Stimulated activated CD4-positive, alpha-beta T cell treated with anti-CD3 and anti-CD28 coated beads, Interleukin-4, amount 100 ng/mL, for 4 hours (primary cell): ENCODE measurements around the gene TSGA10.
"Not testable (repeated sequence)": the region's sequence is repeated elsewhere in the genome, so short reads cannot be mapped to it uniquely, and the experiment has no call there.

Source experiments
- DNase-seq, 2 experiments: peaks; one replicate each; pipeline ENCODE4 v3.0.0-alpha.2; 2020

The TSGA10 gene, protein sequence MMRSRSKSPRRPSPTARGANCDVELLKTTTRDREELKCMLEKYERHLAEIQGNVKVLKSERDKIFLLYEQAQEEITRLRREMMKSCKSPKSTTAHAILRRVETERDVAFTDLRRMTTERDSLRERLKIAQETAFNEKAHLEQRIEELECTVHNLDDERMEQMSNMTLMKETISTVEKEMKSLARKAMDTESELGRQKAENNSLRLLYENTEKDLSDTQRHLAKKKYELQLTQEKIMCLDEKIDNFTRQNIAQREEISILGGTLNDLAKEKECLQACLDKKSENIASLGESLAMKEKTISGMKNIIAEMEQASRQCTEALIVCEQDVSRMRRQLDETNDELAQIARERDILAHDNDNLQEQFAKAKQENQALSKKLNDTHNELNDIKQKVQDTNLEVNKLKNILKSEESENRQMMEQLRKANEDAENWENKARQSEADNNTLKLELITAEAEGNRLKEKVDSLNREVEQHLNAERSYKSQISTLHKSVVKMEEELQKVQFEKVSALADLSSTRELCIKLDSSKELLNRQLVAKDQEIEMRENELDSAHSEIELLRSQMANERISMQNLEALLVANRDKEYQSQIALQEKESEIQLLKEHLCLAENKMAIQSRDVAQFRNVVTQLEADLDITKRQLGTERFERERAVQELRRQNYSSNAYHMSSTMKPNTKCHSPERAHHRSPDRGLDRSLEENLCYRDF

DNA sequence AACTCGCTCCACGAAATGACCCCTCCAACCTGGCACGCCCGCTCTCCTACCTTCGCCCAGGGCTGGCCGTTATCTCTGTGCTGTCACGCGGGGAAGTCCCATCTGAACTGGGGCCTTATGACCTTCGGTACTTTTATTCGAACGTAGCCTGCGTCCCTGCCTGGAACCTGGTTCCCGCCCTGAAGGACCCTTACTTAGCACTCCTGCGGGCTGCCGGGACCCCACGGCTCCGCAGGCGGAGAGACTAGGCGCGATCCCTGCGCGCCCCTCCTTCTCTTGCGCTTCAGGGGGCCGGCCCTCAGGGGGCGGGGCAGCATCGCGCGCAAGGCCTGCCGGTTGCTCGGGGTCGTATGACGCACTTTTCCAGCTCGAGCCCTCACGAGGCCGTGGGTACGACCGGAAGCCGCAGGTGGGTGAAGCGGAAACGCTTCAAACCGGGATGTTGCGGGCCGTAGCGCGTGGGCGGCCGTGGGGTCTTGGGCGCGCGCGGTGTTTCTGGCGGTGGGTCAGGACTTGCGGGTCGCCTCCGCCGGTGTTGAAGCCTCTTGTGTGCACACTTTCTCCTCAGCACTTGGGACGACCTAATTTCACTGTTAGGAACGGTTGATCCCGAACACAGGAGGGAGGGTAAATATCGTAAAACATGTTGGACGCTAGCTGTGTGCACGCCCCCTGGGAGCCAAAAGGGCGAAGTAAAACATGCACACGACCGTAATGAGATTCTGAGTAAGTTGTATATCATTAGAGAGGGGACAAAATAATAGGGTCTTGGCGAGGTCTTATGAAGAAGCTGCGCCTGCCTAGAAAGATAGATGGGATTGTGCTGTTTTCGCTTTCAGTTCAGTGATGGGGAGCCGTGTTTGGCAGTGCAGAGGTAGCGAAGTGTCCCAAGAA, at the start of gene TSGA10, which contains the start of gene LIPT1:
Gene TSGA10, minus strand, starts transcription at position 300 of the 894 bp plus-strand sequence. CDS start 45,503 bp downstream, outside the sequence.
Gene LIPT1, plus strand, starts transcription at position 325 of the 894 bp plus-strand sequence. CDS start 6,991 bp downstream, outside the sequence.
- peak; percentile 88 to 93 for DNase-seq

DNA sequence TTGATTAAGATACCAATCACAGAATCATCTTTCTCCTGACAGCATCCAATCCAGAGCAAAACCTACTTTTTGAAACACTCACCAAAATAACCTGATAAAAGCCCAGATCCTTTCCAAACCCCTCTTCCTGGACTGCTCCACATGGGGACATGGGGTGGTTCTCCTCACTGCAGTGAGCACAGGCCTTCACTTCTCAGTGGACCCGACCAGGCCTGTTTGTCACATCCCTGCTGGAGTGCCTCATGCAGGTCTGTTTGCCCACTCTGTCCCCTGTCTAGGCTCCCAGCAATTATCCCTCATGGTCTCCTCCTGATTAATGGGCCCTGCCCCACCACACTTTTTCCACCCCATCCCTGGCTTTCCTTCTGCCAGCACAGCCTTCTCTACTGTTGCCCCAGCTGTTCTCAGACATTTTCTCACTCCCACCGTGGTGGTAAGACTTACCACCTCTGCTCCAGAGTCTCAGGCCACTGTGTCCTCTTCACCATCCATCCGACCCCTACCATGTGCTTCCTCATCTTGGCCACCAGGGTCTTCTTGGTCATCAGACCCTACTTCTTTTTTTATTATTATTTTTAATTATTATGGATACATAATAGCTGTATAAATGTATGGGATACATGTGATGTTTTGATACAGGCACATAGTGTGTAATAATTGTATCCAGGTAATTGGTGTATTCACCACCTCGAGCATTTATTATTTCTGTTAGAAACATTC, 47.4 kb upstream of the TSGA10 start:
- DNase-seq, result no peak

DNA sequence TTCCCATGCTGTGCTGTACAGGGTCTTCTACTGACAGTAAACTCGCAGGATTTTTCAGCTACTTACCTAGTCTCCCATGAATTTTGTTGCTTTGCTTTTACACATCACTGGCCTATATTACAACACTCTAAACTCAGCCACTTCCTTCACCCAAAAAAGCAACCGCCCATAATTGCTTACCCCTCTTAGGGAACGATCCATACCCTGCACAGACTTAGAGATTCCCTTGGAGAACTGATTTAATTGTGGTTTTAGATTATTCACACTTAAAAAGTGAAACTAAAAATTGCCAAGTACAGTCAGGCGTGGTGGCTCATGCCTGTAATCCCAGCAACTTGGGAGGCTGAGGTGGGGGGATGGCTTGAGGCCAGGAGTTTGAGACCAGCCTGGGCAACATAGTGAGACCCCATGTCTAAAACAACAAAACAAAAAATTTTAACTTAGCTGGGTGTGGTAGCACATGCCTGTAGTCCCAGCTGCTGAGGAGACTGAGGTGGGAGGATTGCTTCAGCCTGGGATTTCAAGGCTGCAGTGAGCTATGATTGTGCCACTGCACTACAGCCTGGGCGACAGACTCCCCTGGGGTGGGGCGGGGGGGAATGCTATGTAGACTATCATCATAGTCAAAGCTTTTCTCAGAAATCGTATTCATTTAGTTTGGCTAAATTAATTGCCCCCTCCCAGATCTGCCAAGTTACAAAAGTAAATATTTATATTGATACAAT, 45.5 kb upstream of the TSGA10 start:
- DNase-seq, result no peak

DNA sequence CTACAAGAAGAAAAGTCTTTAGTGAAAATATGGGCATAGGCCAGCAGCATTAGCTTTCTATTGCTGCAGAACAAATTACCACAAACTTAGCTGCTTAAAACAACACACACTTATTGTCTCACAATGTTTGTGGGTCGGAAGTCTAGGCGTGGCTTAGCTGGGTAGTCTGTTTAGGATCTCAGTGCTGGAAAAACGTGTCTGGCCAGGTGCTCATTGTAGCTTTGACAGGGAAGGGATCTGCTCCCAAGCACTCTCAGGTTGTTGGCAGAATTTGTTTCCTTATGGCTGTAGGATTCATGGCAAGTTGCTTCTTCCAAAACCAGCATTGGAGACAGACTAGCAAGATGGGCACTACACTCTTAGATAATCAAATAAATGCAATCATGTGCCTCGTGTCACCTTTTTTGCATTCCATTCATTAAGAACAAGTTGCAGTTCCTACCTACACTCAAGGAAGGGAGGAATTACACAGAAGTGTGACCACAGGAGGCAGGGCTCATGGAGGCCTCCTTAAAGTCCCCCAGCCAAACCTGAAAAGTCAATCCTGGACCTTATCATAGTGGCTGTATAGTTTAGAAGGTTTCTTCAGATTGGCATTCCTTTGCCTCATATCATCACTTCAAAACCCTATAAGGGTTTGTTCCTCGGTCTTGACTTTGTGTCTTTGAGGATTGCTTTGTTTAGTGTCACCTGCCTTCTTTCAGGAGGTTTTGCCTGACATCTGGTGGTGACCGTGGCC, 43.5 kb upstream of the TSGA10 start:
- DNase-seq, result no peak

DNA sequence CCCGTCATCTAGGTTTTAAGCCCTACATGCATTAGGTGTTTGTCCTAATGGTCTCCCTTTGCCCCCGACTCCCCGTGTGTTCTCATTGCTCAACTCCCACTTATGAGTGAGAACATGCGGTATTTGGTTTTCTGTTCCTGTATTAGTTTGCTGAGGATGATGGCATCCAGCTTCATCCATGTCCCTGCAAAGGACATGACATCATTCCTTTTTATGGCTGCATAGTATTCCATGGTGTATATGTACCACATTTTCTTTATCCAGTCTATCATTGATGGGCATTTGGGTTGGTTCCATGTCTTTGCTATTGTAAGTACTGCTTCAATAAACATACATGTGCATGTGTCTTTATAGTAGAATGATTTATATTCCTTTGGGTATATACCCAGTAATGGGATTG, 37.6 kb upstream of the TSGA10 start:
- not testable (repeated sequence) for DNase-seq

DNA sequence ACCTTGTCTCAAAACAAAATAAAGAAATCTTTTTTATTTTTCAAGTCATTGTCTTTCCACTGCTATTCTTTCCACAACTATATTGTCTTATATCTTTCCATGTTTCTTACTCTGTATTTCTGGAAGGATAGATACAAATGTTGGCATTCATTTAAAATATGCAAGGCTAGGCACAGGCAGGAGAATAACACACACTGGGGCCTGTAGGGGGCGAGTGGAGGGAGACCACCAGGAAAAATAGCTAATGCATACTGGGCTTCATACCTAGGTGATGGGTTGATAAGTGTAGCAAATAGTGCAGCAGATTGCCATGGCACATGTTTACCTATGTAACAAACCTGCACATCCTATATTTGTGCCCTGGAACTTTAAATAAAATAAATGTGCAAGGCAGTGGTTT, 35.8 kb upstream of the TSGA10 start:
- no peak for DNase-seq

DNA sequence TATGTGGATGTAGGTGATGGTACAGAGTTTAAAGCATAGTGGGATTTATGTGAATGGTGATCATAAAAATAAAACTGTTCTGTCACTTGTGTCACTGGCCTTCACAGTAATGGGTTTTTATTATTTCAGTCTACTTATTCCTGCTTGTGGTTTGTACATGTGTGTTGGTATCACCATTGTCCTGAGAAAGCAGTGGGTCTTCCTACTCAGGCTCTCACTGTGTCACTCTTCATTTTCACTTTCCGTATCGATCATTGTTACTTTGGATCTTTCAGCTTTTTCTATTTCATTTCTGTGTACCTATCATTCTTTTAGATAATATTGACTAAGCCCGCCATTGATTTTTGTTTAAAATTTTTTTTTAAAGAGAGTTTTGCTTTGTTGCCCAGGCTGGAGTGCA, 33.6 kb upstream of the TSGA10 start:
- no peak for DNase-seq

DNA sequence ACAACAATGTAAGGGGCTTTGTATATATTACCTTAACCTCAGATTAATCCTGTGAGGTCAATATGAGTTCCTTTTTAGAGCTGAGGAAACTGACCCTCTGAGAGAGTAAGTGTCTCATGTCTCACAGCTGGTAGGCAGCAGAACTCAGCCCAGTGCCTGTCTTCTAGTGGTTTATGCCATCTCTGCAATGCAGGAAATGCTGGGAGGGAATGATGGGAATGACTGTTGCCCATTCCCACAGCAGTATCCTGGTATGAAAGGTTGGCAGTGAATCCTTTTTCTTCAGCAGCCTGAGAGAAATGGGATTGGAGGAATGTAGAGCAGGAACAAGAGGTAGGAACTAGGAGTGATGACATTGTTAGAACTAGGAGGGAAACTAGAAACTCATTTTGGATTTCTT, 32.3 kb upstream of the TSGA10 start:
- no peak for DNase-seq

DNA sequence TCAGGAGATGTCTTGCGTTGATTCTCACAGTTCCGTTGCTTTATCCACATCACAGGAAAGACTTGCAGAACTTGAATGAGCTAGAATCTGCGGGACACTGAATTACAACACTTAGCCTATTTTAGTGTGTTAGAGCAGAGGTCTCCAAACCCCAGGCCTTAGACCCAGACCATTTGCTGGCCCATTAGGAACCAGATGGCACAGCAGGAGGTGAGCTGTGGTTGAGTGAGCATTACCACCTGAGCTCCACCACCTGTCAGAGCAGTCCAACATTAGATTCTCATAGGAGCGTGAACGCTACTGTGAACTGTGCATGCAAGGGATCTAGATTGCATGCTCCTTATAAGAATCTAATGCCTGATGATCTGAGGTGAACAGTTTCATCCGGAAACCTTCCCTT, 30.1 kb upstream of the TSGA10 start:
- DNase-seq, result no peak

DNA sequence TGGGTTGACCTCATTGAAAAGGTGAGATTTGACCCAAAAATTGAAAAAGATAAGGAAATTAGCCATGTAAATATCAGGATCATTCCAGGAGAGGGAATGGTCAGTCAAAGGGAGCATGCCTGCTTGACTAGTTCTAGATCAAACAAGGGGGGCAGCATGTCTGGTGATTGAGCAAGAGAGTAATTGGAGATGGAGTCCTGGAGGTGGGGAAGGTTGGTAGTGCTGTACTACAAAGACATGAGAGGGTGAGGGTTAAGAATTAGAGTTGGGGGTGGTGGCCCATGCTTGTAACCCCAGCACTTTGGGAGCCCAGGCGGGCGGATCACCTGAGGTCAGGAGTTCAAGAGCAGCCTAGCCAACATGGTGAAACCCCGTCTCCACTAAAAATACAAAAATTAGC, 28.3 kb upstream of the TSGA10 start:
- DNase-seq, result no peak

DNA sequence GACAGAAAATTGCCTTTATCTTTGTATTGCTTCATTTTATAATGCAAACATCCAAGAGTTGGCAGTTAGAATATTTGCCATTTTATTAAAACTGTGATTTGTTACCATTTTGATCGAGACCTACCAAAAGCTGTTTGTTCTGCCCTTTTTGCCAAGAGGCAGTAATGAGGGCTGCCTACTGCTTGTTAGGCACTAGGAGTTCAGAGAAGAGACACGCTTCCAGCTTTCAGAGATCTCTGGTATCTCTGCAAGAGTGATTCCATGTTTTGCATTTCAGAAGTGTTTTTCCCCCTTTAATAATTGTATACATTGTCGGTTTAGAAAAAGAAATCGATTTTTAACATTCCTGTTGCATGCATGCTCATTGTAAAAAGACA, 26.9 kb upstream of the TSGA10 start:
- DNase-seq, result no peak

DNA sequence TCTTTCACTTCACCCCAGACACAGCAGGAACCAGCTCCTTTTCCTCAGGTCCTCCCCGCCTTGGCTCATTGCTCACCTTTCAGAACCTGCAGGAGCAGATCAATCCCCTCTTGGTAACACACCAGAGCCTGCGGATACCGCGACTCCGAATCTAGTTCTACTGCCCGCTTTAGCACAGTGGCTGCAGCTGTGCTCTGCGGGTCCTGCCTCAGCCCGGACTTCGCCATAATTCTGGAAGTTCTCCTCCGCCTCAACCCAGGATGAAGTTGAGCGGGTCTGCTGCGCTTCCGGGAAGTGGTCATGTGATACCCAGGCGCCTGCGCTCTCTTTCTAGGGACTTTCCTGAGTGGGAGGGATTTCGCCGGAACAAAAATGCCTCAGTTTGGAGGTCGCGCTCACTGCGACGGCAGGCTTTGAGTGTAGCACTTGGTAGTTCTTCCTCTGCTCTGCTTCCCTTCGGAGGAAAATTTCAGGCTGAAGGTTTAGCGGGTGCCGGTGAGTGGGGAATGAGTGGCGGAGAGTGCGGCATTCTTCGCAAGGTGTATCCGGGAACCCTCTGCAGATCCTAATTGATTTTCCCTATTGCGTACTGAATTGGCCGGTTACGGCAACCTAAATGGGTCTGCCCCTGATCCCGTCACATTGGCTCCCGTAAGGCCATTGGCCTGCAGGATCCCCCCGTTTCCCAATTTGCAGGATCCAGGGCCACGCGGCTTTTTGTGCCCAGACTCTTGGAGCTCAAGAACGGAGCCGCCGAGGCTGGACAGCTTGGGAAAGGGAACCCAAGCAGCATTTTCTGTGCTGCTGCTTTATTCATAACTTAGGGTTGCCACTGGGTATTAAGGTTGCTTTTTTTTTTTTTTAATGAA, 26.2 kb upstream of the TSGA10 start, which contains the start of the genes MITD1 and MRPL30:
Gene MITD1, minus strand, starts transcription at position 304 of the 869 bp plus-strand sequence. Its CDS starts 77 bp downstream, at position 227.
Gene MRPL30, plus strand, starts transcription at position 430 of the 869 bp plus-strand sequence. CDS start 5,020 bp downstream, outside the sequence.
- DNase-seq, result peak; percentile 77 to 88

DNA sequence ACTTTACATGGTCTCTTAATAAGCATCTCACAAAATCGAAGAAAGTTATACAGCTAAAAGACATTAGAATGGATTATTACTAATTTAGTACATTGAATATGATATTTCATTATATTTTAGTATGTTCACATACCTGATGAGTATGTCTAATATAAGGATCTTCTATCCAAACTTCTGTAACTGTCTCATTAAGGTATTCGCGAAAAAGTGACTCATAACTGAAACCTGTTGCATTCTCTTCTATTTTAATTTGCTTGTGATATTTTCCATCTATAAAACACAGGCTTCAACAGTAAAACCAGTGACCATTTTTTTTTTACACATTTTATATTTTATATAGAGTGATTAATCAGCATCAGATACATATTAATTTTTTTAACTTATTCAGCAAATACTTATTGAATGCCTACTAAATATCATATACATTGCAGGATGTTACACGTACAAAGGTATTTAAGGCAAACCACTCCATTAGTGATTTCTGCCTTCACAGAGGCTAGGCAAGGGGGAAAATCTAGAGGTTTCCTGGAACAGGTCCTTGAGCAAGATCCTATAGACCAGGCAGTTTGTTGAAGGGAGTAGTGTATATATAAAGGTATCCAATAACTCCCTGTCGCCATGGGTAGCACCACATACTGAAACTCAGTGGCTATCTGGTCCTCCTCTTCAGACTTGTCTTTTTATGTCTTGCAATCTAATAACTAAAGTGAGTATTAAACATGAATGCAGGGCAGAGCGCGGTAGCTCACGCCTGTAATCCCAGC, 16.8 kb upstream of the TSGA10 start:
- no peak for DNase-seq

DNA sequence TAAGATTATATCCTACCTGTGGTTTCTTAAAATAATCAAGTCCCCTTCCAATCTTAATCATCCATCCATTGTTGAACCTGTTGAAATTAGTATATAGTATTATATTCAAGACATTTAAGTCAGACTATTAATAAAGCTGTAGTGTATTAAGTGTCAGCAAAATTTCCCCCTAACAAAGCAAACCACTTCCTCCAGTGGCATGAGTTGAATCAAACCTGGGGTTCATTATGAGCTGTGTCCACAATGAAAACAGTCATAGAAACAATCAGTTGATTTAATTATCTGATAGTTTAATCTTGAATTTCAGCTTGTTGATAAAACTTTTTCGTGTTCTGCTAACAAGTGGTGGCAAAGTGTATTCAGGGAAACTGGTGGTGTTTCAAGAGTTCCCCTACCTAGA, 14.8 kb upstream of the TSGA10 start:
- DNase-seq, result no peak

DNA sequence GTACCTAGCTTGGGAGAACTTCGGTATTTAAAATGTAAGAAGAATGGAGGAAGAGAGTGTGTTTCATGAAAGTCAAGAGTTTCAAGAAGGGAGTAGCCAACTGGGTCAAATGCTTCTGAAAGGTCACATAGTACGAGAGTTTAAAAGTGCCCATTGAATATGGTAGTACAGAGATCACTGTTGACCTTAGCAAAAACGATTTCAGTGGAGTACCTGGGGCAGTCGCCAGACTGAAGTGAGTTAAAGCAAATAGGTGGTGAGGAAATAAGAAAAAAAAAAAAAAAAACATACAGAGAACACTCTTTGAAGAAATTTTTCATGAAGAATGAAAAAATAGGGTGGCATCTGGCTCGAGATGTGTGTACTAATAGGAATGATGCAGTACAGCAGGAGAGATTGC, 11.5 kb upstream of the TSGA10 start:
- DNase-seq, result no peak

DNA sequence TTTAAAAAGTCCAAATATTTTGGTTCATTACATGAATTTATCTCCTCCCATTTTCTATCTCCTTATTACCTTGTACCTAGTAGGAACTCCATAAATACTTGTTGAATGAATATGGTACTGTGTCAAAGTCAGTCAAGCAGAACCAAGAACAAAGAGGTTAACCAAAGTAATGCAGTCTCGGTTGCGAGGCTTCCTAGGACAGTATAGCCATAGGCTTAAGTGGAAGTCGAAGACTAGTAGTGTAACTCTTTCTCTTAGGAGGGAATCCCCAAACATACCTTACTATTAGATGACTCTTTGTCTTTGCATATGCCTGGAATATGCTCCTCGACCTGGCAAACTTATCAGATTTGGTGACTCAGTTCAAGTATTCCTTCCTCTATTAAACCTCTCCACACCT, 4.9 kb upstream of the TSGA10 start:
- DNase-seq, result no peak

DNA sequence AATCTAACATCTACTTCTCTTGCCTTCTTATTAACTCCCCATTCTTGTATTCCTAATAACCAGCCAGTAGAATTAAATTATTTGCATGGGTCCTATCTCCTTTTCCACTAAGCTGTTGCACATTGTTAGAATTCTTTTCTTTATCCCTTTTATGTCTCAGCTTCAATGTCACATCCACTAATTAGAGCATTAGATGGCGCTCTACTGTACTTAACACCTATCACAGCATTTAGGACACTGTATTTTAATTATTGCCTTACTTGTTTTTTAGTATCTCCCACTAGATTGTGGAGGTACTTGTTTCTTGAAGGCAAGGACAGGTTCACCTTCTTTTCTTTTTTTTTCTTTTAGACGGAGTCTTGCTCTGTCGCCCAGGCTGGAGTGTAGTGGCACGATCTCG, 3.9 kb upstream of the TSGA10 start:
- no peak for DNase-seq

DNA sequence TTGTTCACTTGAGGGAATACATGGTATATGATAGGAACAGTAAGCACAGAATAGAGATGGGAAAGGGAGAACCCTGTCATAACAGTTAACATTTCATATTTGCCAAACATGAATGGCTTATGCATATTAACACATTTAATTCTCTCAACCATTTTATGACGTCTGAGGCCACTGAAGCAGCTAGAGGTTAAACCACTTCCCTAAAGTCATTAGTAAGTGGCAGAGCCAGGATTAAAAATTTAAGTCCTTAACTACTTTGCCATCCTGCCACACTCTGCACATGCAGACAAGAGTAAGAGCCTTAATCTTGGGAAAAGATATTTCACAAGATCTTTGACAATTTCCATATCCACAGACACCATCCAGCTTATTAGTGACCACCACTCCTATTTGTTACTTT, 2.1 kb upstream of the TSGA10 start:
- no peak for DNase-seq
